H9 (cell line): ENCODE results near the gene STAB2. TPM values are rescaled to one million over a fixed set of nuclear protein-coding genes. Genes with fewer than 3 reads are reported as not detected.

Experiments used
- DNase-seq: peaks from one replicate; pipeline ENCODE4 v3.0.0-alpha.2; 2017
- H2AFZ ChIP-seq: one replicate; pipeline ENCODE4 v1.6.1; 2013; ENCODE audit warnings: mild to moderate bottlenecking, low read length, control low read depth, moderate library complexity
- H2AK5ac ChIP-seq: 2 replicates; pipeline ENCODE4 v1.6.1; 2013; ENCODE audit warnings: low read length, control low read depth, mixed read lengths; ENCODE audit not compliant: insufficient read length
- H2BK120ac ChIP-seq: one replicate; pipeline ENCODE4 v1.6.1; 2013; ENCODE audit warnings: low read depth, mild to moderate bottlenecking, low read length, control low read depth, inconsistent platforms; ENCODE audit not compliant: poor library complexity, severe bottlenecking
- H2BK12ac ChIP-seq: 2 replicates; pipeline ENCODE4 v1.6.1; 2013; ENCODE audit warnings: low read length, control low read depth, mixed read lengths, low read depth; ENCODE audit not compliant: insufficient read length
- H2BK15ac ChIP-seq: 2 replicates; pipeline ENCODE4 v1.6.1; 2013; ENCODE audit warnings: low read depth, low read length, control low read depth
- H2BK20ac ChIP-seq: one replicate; pipeline ENCODE4 v1.6.1; 2013; ENCODE audit warnings: low read depth, mild to moderate bottlenecking, low read length, control low read depth, inconsistent platforms; ENCODE audit not compliant: poor library complexity, severe bottlenecking
- H2BK5ac ChIP-seq: 2 replicates; pipeline ENCODE4 v1.6.1; 2013; ENCODE audit warnings: low read length, control low read depth, mixed read lengths; ENCODE audit not compliant: insufficient read length
- H3K14ac ChIP-seq: 2 replicates; pipeline ENCODE4 v1.6.1; 2013; ENCODE audit warnings: low read length, control low read depth; ENCODE audit not compliant: insufficient read depth
- H3K18ac ChIP-seq: 2 replicates; pipeline ENCODE4 v1.6.1; 2013; ENCODE audit warnings: low read depth, mild to moderate bottlenecking, mixed read lengths, low read length, control low read depth; ENCODE audit not compliant: insufficient read length
- H3K23ac ChIP-seq: 2 replicates; pipeline ENCODE4 v1.6.1; 2013; ENCODE audit warnings: low read length, control low read depth, mixed read lengths, low read depth; ENCODE audit not compliant: insufficient read length
- H3K23me2 ChIP-seq: 2 replicates; pipeline ENCODE4 v1.6.1; 2013; ENCODE audit warnings: low read depth, mild to moderate bottlenecking, mixed read lengths, low read length, control low read depth; ENCODE audit not compliant: insufficient read length, poor library complexity, severe bottlenecking
- H3K27ac ChIP-seq: 2 replicates; pipeline ENCODE4 v1.5.1; 2013; ENCODE audit warnings: low read length, control low read depth, mixed read lengths, low read depth; ENCODE audit not compliant: insufficient read length
- H3K27me3 ChIP-seq: 2 replicates; pipeline ENCODE4 v1.6.1; 2013; ENCODE audit warnings: low read length, control low read depth, inconsistent platforms; ENCODE audit not compliant: insufficient read depth
- H3K4ac ChIP-seq: 2 replicates; pipeline ENCODE4 v1.6.1; 2013; ENCODE audit warnings: low read depth, mild to moderate bottlenecking, control low read depth, inconsistent platforms, low read length, moderate library complexity
- H3K4me1 ChIP-seq: 2 replicates; pipeline ENCODE4 v1.6.1; 2013; ENCODE audit warnings: low read length, control low read depth, inconsistent platforms; ENCODE audit not compliant: insufficient read depth
- H3K4me2 ChIP-seq: 2 replicates; pipeline ENCODE4 v1.6.1; 2013; ENCODE audit warnings: low read length, control low read depth, mixed read lengths; ENCODE audit not compliant: insufficient read length, insufficient read depth
- H3K56ac ChIP-seq: 2 replicates; pipeline ENCODE4 v1.6.1; 2013; ENCODE audit warnings: low read depth, mild to moderate bottlenecking, mixed read lengths, low read length, control low read depth; ENCODE audit not compliant: insufficient read length
- H3K79me1 ChIP-seq: 2 replicates; pipeline ENCODE4 v1.6.1; 2013; ENCODE audit warnings: low read depth, mild to moderate bottlenecking, moderate library complexity, low read length, control low read depth, inconsistent platforms; ENCODE audit not compliant: insufficient read depth, poor library complexity, severe bottlenecking
- H3K79me2 ChIP-seq: 2 replicates; pipeline ENCODE4 v1.6.1; 2013; ENCODE audit warnings: low read length, control low read depth, inconsistent platforms; ENCODE audit not compliant: insufficient read depth
- H3K9ac ChIP-seq: 2 replicates; pipeline ENCODE4 v1.6.1; 2013; ENCODE audit warnings: low read length, control low read depth, mixed read lengths; ENCODE audit not compliant: insufficient read length; ENCODE audit errors: extremely low read depth
- H3K9me3 ChIP-seq: one replicate; pipeline ENCODE4 v1.6.1; 2013; ENCODE audit warnings: low read depth, low read length, inconsistent platforms; ENCODE audit not compliant: control insufficient read depth
- H3T11ph ChIP-seq: one replicate; pipeline ENCODE4 v1.6.1; 2013; ENCODE audit warnings: mild to moderate bottlenecking, low read length, control low read depth, inconsistent platforms
- H4K20me1 ChIP-seq: one replicate; pipeline ENCODE4 v1.6.1; 2013; ENCODE audit not compliant: control insufficient read depth, insufficient read length, insufficient read depth
- H4K5ac ChIP-seq: 2 replicates; pipeline ENCODE4 v1.6.1; 2013; ENCODE audit warnings: low read depth, mild to moderate bottlenecking, mixed read lengths, low read length, control low read depth; ENCODE audit not compliant: insufficient read length
- H4K8ac ChIP-seq: replicated peaks from 2 replicates; pipeline ENCODE4 v1.6.1; 2013; ENCODE audit warnings: low read length, control low read depth, mixed read lengths, low read depth; ENCODE audit not compliant: insufficient read length
- H4K91ac ChIP-seq: 2 replicates; pipeline ENCODE4 v1.6.1; 2013; ENCODE audit warnings: low read depth, mild to moderate bottlenecking, moderate library complexity, mixed read lengths, low read length, control low read depth; ENCODE audit not compliant: insufficient read length
- H3K27ac Mint-ChIP-seq, 3 experiments: 2 replicates in 2 of 3; 3 replicates in 1 of 3; pipeline ENCODE4 v1.8.0; 2020 to 2021; ENCODE audit warnings: mixed read lengths in 3 of 3, mild to moderate bottlenecking in 1 of 3, moderate library complexity in 1 of 3
- H3K27me3 Mint-ChIP-seq: 2 replicates; pipeline ENCODE4 v1.8.0; 2021; ENCODE audit warnings: low read depth, mild to moderate bottlenecking, moderate library complexity, mixed read lengths
- H3K36me3 Mint-ChIP-seq, 3 experiments: 2 replicates in 2 of 3; 3 replicates in 1 of 3; pipeline ENCODE4 v1.8.0; 2020 to 2021; ENCODE audit warnings: low read depth in 3 of 3, mixed read lengths in 3 of 3; ENCODE audit not compliant: insufficient read depth in 1 of 3
- H3K4me1 Mint-ChIP-seq, 2 experiments: 2 replicates each; pipeline ENCODE4 v1.8.0; 2020; ENCODE audit warnings: mixed read lengths in 2 of 2
- H3K4me3 Mint-ChIP-seq, 2 experiments: 2 replicates in 1 of 2; 3 replicates in 1 of 2; pipeline ENCODE4 v1.8.0; 2020 to 2021; ENCODE audit warnings: mild to moderate bottlenecking in 2 of 2, mixed read lengths in 2 of 2, moderate library complexity in 1 of 2
- H3K9me3 Mint-ChIP-seq, 2 experiments: 2 replicates in 1 of 2; 3 replicates in 1 of 2; pipeline ENCODE4 v1.8.0; 2020; ENCODE audit warnings: mild to moderate bottlenecking in 2 of 2, mixed read lengths in 2 of 2, moderate library complexity in 1 of 2
- WGBS: extraction: QIAGEN DNeasy Blood & Tissue Kit; methylation state at CpG from one replicate; pipeline ENCODE4 v1.1.7; 2013; ENCODE audit warnings: missing lambda C conversion rate, low lambda C conversion rate, mixed read lengths; ENCODE audit not compliant: insufficient read length; ENCODE audit errors: extremely low coverage; 5-methylcytosine and 5-hydroxymethylcytosine counted together
- total RNA-seq: library from RNA; stranded (reverse); gene quantifications from 2 replicates; pipeline ENCODE4 v1.2.1, GENCODE V29; 2021
- TF ChIP-seq, protein P1 (sequence below): fragments of 200-600 bp; sonication (generic); conservative IDR thresholded peaks from 3 replicates; pipeline ENCODE4 v1.8.0; 2021; ENCODE audit warnings: antibody characterized with exemption, mild to moderate bottlenecking

Gene STAB2
- total RNA-seq, 1 experiment from 2014 or later = 0.02 TPM

DNA sequence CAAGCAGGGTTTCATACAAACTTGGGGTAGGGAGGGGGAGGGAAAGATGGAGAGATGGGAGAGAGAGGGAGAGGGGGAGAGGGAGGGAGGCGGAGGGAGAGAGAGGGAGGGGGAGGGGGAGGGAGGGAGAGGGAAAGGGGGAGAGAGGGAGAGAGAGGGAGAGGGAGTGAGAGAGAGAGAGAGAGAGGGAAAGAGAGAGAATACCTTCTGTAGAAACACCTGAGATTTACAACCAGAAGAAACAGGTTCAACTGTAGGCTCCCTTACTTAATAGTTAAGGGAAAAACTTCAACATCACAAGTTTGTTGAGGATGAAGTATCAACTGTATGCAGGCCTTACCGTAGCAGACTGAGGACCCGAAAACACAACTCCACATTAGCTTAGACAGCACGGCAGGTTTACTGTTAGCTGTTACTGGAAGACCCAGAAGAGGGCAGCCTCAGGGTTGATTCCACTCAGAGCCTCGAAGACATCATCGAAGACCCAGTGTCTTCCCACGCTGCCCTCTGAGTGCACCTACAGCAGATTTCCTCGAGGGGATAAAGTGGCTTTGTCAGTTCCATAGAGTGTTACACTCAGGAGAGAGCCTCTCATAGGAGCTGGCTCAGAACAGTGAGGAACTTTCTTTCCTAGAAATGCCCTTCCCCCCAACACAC lies 181.5 kb downstream of the STAB2 start:
- H3K56ac ChIP-seq = no peak overlapping the region
- no peaks in the 10 kb centered on the region for H3K9me3 ChIP-seq
- H3K27ac ChIP-seq = no peak overlapping the region
- H4K91ac ChIP-seq = no peak overlapping the region
- Mint-ChIP-seq H3K36me3 (peaks cover 0 to 12% (median 10%) of the 10 kb centered on the region in 3 experiments; a peak in 4 of 7 replicates), H3K4me1 (peaks cover 18 to 21% of the 10 kb centered on the region in 2 experiments), H3K27ac (peak overlapping the region in 1 of 3 experiments; percentile 61; a peak in 2 of 7 replicates), H3K27me3 (no peaks in the 10 kb centered on the region), H3K4me3 (no peak overlapping the region; a peak in 2 of 5 replicates), H3K9me3 (no peaks in the 10 kb centered on the region)
- H3K4me2 ChIP-seq = no peak overlapping the region
- no peak overlapping the region for H3K18ac ChIP-seq
- no peaks in the 10 kb centered on the region for H4K20me1 ChIP-seq
- no peaks in the 10 kb centered on the region for H3K23me2 ChIP-seq
- no peak overlapping the region for H4K8ac ChIP-seq
- H2AFZ ChIP-seq = no peak overlapping the region
- no peak overlapping the region for H3K23ac ChIP-seq
- H2BK15ac ChIP-seq = no peak overlapping the region
- no peaks in the 10 kb centered on the region for H3K79me1 ChIP-seq
- no peaks in the 10 kb centered on the region for H3K27me3 ChIP-seq
- H2BK20ac ChIP-seq = no peak overlapping the region
- H2BK5ac ChIP-seq = no peak overlapping the region
- peaks cover 2% of the 10 kb centered on the region; the same call in 1 of the 2 replicates for H3K4me1 ChIP-seq
- no peak overlapping the region for H2AK5ac ChIP-seq
- no peak overlapping the region for H2BK12ac ChIP-seq
- no peak overlapping the region for H3K9ac ChIP-seq
- TF ChIP-seq, protein P1, sequence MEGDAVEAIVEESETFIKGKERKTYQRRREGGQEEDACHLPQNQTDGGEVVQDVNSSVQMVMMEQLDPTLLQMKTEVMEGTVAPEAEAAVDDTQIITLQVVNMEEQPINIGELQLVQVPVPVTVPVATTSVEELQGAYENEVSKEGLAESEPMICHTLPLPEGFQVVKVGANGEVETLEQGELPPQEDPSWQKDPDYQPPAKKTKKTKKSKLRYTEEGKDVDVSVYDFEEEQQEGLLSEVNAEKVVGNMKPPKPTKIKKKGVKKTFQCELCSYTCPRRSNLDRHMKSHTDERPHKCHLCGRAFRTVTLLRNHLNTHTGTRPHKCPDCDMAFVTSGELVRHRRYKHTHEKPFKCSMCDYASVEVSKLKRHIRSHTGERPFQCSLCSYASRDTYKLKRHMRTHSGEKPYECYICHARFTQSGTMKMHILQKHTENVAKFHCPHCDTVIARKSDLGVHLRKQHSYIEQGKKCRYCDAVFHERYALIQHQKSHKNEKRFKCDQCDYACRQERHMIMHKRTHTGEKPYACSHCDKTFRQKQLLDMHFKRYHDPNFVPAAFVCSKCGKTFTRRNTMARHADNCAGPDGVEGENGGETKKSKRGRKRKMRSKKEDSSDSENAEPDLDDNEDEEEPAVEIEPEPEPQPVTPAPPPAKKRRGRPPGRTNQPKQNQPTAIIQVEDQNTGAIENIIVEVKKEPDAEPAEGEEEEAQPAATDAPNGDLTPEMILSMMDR = peak; percentile 25; the same call in 1 of the 3 replicates
- no peaks in the 10 kb centered on the region for H3K79me2 ChIP-seq
- H2BK120ac ChIP-seq = no peak overlapping the region
- H3T11ph ChIP-seq = no peak overlapping the region
- DNase-seq = peak; percentile 50
- H4K5ac ChIP-seq = no peak overlapping the region
- H3K14ac ChIP-seq = no peak overlapping the region
- WGBS = no CpG with 5 or more reads among the region's 8 CpGs
- no peak overlapping the region for H3K4ac ChIP-seq
